ENCODE measurements around the gene BLOC1S5. TPM values are rescaled to one million over a fixed set of nuclear protein-coding genes. Genes with fewer than 3 reads are reported as not detected.

BLOC1S5 gene
- total RNA-seq, 2 donors from 2014 or later: 14.4 to 17.6 TPM

- H3K27me3 ChIP-seq (ENCODE audit: control insufficient read depth, insufficient read depth, low read length, poor library complexity, severe bottlenecking): no peaks in the 10 kb centered on the region
- no peak overlapping the region for H3K4me3 Mint-ChIP-seq
- no peaks in the 10 kb centered on the region for H3K27me3 Mint-ChIP-seq (ENCODE audit: insufficient read depth)
- H3K36me3 ChIP-seq (ENCODE audit: control insufficient read depth, insufficient read depth, low read length): peaks cover 32% of the 10 kb centered on the region
- H3K9ac ChIP-seq (ENCODE audit: extremely low read depth, low read length, poor library complexity, severe bottlenecking): no peak overlapping the region
- H3K4me1 Mint-ChIP-seq: peaks cover 15% of the 10 kb centered on the region
- H3K4me1 ChIP-seq (ENCODE audit: control insufficient read depth, insufficient read depth, low read length): peaks cover 6% of the 10 kb centered on the region
- H3K4me3 ChIP-seq (ENCODE audit: low read length): no peak overlapping the region
- TF ChIP-seq, protein P1, sequence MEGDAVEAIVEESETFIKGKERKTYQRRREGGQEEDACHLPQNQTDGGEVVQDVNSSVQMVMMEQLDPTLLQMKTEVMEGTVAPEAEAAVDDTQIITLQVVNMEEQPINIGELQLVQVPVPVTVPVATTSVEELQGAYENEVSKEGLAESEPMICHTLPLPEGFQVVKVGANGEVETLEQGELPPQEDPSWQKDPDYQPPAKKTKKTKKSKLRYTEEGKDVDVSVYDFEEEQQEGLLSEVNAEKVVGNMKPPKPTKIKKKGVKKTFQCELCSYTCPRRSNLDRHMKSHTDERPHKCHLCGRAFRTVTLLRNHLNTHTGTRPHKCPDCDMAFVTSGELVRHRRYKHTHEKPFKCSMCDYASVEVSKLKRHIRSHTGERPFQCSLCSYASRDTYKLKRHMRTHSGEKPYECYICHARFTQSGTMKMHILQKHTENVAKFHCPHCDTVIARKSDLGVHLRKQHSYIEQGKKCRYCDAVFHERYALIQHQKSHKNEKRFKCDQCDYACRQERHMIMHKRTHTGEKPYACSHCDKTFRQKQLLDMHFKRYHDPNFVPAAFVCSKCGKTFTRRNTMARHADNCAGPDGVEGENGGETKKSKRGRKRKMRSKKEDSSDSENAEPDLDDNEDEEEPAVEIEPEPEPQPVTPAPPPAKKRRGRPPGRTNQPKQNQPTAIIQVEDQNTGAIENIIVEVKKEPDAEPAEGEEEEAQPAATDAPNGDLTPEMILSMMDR (conservative IDR thresholded peaks at IDR 0.05): no peak
- peaks cover 23% of the 10 kb centered on the region for H3K36me3 Mint-ChIP-seq (ENCODE audit: low read depth)
- 90 to 100% methylated on average over 1 to 3 of the region's 3 CpGs for WGBS, 2 experiments (ENCODE audit: insufficient coverage in 1 of 2, insufficient read length in 1 of 2)
- no peak overlapping the region for H3K27ac Mint-ChIP-seq
- DNase-seq: no peak
- no peak overlapping the region for H3K27ac ChIP-seq (ENCODE audit: low read depth, low read length)
- H3K9me3 ChIP-seq (ENCODE audit: control insufficient read depth, low read length): no peaks in the 10 kb centered on the region
- no peaks in the 10 kb centered on the region for H3K9me3 Mint-ChIP-seq
These were observed 3.8 kb downstream of the BLOC1S5 start for GRCh38 chr6:8060346-8060745.

DNA sequence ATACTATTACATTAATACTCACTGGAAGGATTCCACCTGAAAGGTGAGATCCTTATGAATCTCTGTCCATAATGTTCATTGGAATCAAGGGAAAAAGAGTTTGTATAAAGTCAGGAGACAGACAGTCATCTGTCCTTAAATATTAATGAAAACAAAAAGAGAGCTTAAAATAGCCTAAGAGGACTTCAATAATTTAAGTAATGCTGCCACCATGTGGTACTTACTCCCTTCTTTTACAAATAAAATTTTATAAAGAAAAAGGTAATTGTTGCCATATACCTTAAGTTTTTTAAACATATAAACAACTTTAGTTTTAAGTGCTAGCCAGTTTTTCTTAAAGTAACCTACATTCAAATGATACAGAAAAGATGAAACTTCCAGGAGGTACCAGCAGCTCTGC is 5.1 kb downstream of the BLOC1S5 start:
- no peak overlapping the region for H3K27ac Mint-ChIP-seq
- DNase-seq: no peak

GRCh38 chr6:8057793-8058192 is 6.4 kb downstream of the BLOC1S5 start:
- Mint-ChIP-seq H3K9me3 (no peaks in the 10 kb centered on the region), H3K4me1 (peaks cover 4% of the 10 kb centered on the region), H3K27me3 (ENCODE audit: insufficient read depth) (no peaks in the 10 kb centered on the region), H3K27ac (no peak overlapping the region), H3K4me3 (no peak overlapping the region), H3K36me3 (ENCODE audit: low read depth) (peaks cover 31% of the 10 kb centered on the region)
- H3K27me3 ChIP-seq (ENCODE audit: control insufficient read depth, insufficient read depth, low read length, poor library complexity, severe bottlenecking): no peaks in the 10 kb centered on the region
- peaks cover 35% of the 10 kb centered on the region for H3K36me3 ChIP-seq (ENCODE audit: control insufficient read depth, insufficient read depth, low read length)
- H3K9ac ChIP-seq (ENCODE audit: extremely low read depth, low read length, poor library complexity, severe bottlenecking): no peak overlapping the region
- H3K4me1 ChIP-seq (ENCODE audit: control insufficient read depth, insufficient read depth, low read length): no peaks in the 10 kb centered on the region
- H3K9me3 ChIP-seq (ENCODE audit: control insufficient read depth, low read length): no peaks in the 10 kb centered on the region
- no peak overlapping the region for H3K4me3 ChIP-seq (ENCODE audit: low read length)
- WGBS, 2 experiments (ENCODE audit: insufficient coverage in 1 of 2, insufficient read length in 1 of 2): 91 to 100% methylated on average over 1 to 3 of the region's 3 CpGs
- DNase-seq: no peak
- TF ChIP-seq, protein P1 (conservative IDR thresholded peaks at IDR 0.05): no peak
- no peak overlapping the region for H3K27ac ChIP-seq (ENCODE audit: low read depth, low read length)

More for the DNA sequence above, 5.1 kb downstream of the BLOC1S5 start:
- TF ChIP-seq, protein P1 (conservative IDR thresholded peaks at IDR 0.05): peak; percentile 62
- H3K36me3 Mint-ChIP-seq (ENCODE audit: low read depth): peaks cover 26% of the 10 kb centered on the region
- H3K4me1 Mint-ChIP-seq: peaks cover 8% of the 10 kb centered on the region
- H3K4me1 ChIP-seq (ENCODE audit: control insufficient read depth, insufficient read depth, low read length): no peaks in the 10 kb centered on the region
- H3K36me3 ChIP-seq (ENCODE audit: control insufficient read depth, insufficient read depth, low read length): peaks cover 35% of the 10 kb centered on the region
- no peaks in the 10 kb centered on the region for H3K9me3 ChIP-seq (ENCODE audit: control insufficient read depth, low read length)
- no peak overlapping the region for H3K9ac ChIP-seq (ENCODE audit: extremely low read depth, low read length, poor library complexity, severe bottlenecking)
- no peaks in the 10 kb centered on the region for H3K27me3 ChIP-seq (ENCODE audit: control insufficient read depth, insufficient read depth, low read length, poor library complexity, severe bottlenecking)
- no peak overlapping the region for H3K4me3 ChIP-seq (ENCODE audit: low read length)
- H3K9me3 Mint-ChIP-seq: no peaks in the 10 kb centered on the region
- H3K27ac ChIP-seq (ENCODE audit: low read depth, low read length): no peak overlapping the region
- no peak overlapping the region for H3K4me3 Mint-ChIP-seq
- no peaks in the 10 kb centered on the region for H3K27me3 Mint-ChIP-seq (ENCODE audit: insufficient read depth)

All from endodermal cell (in vitro differentiated cells).